ENCODE measurements around the gene NDUFV3. TPM values are rescaled to one million over a fixed set of nuclear protein-coding genes. Genes with fewer than 3 reads are reported as not detected.
A peak's percentile ranks its signal among the peaks of the same experiment; 100 is the strongest.
"Not testable (repeated sequence)": the region's sequence is repeated elsewhere in the genome, so short reads cannot be mapped to it uniquely, and the experiment has no call there.

NDUFV3 gene
- total RNA-seq, 1 donor from 2014 or later: 25.3 TPM

DNA sequence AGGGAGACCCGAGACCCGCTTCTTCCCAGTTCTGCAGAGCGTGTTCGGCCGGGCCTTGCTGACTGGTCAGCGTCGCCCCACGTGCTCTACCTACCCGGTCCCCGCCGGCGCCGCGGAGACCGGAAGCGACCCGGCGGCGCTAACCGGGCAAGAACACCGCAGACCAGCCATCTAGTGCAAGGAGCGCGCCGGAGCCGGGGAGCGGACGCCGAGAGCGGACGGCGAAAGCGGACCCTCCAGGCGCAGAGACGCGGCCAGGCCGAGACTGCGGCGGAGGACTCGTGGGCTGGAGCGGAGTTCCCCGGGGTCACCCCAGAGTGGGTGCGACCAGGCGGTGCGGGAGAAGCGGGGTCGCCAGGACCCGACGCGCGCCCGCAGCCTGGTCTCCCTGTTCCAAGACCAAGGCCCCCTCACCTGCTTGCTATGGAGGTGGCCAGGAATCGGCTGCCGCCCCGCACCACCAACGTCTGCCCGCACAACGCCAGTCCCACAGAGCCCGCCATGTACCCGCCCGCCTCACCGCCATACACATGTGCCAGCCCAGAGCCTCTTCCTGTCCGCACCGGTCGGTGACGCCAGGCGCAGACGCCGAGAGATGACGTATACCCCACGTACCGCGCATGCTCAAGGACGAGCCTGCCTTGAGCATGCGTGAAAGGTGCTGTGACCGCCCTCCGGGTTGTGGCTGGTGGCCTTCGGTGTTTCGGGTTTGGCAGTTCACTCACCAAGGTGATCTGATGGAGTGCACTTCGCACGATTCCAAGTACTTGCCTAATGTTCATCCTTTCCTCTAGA, 13.9 kb upstream of the NDUFV3 start, which contains the start of gene WDR4:
Gene WDR4, minus strand, starts transcription at position 547 of the 795 bp plus-strand sequence. Its CDS starts 44 bp downstream, at position 503.
- FAIRE-seq (no peak), DNase-seq (ENCODE audit: low spot score in 2 of 2) (peak; percentile 97 to 98)

DNA sequence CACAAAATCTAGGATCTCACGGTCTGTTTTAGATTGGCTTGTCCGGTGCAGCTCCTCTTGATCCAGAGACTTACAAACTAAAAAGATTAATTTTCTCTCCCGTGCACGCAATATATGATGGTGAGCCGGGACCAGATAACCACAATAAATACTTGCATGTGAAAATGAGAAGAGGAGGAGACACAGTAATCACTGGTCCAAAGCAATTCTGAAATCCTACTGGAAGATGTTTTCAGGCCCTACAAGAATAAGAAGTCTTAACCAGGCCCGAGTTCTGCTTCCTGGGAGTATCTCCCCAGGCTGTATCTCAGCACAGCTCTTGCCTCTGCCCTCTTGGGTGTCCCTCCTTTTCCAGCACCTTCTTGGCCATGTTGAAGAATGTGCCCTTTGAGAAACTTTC, 12.8 kb upstream of the NDUFV3 start:
- no peak for DNase-seq (ENCODE audit: low spot score in 2 of 2)
- FAIRE-seq: no peak

DNA sequence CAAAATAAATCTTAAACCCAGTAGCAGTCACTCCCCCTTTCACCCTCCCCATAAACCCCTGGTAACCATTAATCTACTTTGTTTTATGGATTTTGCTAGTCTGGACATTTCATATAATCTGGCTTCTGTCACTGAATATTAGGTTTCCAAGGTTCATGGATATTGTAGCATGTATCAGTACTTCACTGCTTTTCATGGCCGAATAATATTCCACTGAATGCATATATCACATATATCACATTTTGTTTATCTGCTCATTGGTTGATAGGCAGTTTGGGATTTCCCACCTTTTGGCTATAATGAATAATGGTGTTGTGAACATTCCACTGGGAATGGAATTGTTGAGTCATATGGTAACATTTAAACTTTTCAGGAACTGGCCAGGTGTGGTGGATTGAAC, 9.2 kb upstream of the NDUFV3 start:
- DNase-seq (ENCODE audit: low spot score in 2 of 2) (no peak), FAIRE-seq (no peak)

DNA sequence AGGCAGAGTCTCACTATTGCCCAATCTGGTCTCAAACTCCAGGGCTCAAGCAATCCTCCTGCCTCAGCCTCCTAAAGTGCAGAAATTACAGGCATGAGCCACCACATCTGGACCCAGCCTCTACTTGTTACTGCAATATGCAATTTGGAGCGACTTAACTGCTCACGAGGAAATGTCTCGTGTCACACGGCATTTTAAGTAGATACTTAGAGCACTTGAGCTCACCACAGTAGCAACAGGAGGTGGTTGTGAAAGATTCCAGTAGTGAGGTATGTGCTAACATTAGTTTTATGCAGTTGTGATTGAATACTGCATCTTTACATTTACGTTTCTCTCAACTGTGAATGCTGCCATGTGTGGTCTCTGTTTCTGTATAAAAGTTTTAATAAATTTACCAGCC, 5.8 kb upstream of the NDUFV3 start:
- FAIRE-seq (no peak), DNase-seq (ENCODE audit: low spot score in 2 of 2) (no peak)

DNA sequence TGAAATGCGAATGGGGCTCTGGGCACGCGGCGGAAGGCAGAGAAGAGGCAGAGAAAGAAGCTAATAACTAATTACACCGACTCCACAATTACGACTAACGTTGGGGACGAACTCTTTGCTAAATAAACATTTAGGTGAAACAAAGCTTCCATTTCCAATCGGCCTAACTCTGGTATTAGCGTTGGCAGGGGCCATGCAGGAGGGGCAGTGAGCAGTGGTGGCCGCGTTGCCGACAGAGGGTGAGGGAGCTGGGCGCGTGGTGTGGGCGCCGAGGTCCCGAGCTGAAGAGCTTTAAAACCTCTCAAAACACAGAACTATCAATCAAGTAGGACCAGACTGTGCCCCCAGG, 553 bp upstream of the NDUFV3 start:
- DNase-seq (ENCODE audit: low spot score in 2 of 2) (no peak), FAIRE-seq (no peak)

DNA sequence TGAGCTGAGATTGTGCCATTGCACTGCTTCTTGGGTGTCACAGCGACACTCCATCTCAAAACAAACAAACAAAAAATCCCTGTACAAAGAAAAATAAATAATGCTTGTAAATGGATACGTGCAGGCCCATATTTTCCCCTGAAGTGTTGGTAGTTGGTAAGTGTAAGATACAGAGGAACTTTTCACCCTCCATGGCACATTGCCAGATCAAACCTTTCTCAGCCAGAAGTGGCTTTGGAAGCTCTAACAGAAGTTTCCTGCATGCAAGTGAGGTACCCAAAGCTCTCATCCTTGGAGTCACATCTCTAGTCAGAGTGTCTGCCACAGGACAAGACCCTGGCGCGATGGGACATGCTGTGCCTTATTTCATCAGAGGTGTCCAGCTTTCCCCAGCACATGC, 7.3 kb downstream of the NDUFV3 start:
- no peak for DNase-seq (ENCODE audit: low spot score in 2 of 2)
- FAIRE-seq: no peak

DNA sequence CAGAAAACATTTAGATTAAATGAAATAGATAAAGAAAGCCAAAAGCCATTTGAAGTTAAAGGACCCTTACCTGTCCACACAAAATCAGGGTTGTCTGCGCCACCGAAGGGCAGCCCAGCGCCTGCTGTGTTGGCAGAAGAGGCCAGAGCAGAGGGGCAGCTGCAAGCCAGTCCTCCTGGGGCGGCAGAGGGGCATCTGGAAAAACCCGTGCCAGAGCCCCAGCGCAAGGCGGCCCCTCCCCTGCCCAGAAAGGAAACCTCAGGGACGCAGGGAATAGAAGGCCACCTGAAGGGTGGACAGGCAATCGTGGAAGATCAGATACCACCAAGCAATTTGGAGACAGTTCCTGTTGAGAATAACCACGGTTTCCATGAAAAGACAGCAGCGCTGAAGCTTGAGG, 10.7 kb downstream of the NDUFV3 start:
- DNase-seq (ENCODE audit: low spot score in 2 of 2) (no peak), FAIRE-seq (no peak)

DNA sequence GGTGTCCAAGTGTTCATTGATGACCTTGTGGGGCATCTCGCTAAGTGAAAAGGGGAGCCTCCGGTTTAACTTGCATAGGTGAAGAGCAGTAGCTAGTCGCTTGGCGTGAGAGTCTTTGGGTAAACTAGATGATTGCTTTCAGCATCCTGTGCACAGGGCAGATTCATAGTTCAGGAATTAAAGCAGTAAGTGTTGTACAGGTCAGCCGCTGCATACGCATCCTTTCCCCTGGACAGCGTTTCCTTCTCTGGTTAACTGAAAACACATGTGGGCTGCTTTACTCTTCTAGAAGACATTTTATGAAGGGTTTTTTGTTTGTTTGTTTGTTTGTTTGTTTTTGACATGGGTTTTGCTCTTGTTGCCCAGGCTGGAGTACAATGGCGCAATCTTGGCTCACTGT, 12.1 kb downstream of the NDUFV3 start:
- FAIRE-seq: no peak

DNA sequence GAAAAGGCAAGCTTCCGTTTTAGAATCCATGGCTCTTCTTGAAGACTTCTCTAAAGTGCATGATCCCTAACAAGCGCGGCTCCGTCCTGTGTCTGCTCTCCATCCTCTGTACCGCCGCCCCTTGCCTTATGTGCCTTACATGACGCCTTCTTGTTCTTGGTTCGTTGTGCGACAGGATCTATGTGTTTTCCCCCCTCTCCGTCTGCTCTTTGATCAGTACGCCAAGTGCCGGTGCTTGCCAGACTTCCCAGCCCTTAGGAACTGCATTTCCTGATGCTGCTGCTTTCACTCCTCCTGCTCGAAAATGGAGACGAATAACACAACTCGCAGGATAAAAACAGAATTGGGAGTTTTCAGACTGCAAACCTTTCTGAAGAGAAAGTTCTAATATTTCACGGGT, 13.1 kb downstream of the NDUFV3 start:
- FAIRE-seq (no peak), DNase-seq (ENCODE audit: low spot score in 2 of 2) (no peak)

More for the DNA sequence above, 12.1 kb downstream of the NDUFV3 start:
- no peak for DNase-seq (ENCODE audit: low spot score in 2 of 2)

DNA sequence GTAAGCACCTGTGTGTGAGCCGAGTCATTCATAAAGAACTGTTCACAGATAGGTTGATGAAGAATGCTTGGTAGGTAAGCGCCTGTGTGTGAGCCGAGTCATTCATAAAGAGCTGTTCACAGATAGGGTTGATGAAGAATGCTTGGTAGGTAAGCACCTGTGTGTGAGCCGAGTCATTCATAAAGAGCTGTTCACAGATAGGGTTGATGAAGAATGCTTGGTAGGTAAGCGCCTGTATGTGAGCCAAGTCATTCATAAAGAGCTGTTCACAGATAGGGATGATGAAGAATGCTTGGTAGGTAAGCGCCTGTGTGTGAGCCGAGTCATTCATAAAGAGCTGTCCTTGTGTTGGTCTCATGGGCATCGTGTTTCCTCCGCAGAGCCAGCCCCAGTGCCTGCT, 15.4 kb downstream of the NDUFV3 start:
- DNase-seq (ENCODE audit: low spot score in 2 of 2); FAIRE-seq: not testable (repeated sequence)

DNA sequence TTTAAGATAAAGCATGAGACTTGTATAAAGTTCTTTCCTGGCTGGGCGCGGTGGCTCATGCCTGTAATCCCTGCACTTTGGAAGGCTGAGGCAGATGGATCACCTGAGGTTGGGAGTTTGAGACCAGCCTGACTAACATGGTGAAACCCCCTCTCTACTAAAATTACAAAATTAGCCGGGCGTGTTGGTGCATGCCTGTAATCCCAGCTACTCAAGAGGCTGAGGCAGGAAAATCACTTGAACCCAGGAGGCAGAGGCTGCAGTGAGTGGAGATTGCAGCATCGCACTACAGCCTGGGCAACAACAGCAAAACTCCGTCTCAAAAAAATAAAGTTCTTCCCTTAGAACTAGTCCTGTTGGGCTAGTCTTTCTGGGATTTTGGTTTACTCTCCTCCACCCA, 18.8 kb downstream of the NDUFV3 start:
- not testable (repeated sequence) for DNase-seq (ENCODE audit: low spot score in 2 of 2); FAIRE-seq

DNA sequence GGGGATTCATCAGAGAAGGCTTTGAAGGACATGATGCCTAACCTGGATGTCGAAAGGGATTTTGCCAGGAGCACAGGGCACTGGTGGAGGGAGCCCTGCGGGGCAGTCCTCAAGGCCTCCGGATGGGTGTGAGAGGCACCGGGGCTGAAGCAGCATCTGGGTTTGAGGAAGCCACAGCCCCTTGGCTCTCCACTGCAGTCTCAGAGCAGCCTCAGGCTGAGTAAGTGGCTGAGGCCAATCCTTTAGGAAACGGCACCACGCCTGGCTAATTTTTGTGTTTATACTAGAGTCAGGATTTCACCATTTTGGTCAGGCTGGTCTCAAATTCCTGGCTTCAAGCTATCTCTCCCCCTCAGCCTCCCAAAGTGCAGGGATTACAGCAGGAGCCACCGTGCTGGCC, 20.4 kb downstream of the NDUFV3 start:
- DNase-seq (ENCODE audit: low spot score in 2 of 2) (no peak), FAIRE-seq (no peak)

DNA sequence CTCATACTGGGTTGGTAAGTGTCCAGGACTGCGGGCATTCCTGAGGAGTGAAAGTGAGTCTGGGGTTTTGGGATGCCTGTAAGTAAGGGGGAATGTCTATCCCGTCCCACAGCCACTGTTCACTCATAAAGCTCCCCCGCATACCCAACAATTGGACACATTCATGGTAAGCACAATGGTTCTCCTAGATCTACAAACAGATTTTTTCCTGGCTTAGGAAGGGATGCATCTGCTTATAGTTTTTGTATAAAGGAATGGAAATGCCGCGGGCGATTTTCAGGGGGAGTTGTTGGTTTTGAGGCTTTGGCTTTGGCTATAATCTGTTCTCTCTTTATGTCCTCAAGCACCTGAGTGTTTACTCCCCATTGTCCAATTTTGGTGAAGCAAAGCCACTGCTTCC, 25.2 kb downstream of the NDUFV3 start:
- FAIRE-seq: no peak

DNA sequence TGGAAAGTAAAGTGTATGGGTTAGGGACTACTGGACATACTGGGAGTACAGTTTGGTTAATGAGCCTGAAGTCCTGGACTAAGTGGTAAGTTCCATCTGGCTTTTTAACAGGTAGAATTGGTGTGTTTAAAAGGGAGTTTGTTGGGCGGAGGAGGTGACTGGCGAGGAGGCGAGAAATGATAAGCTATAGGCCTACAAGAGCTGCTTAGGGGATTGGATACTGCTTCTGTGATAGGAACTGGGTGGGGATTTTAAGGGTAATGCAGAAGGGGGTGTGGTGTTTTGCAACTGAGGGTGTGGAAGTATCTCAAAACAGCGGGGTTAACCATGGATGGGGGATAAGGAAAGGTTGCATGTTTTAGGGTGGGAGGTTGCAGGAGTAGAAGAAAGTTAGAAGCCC, 28.8 kb downstream of the NDUFV3 start:
- DNase-seq (ENCODE audit: low spot score in 2 of 2) (no peak), FAIRE-seq (no peak)

More for the DNA sequence above, 25.2 kb downstream of the NDUFV3 start:
- no peak for DNase-seq (ENCODE audit: low spot score in 2 of 2)

DNA sequence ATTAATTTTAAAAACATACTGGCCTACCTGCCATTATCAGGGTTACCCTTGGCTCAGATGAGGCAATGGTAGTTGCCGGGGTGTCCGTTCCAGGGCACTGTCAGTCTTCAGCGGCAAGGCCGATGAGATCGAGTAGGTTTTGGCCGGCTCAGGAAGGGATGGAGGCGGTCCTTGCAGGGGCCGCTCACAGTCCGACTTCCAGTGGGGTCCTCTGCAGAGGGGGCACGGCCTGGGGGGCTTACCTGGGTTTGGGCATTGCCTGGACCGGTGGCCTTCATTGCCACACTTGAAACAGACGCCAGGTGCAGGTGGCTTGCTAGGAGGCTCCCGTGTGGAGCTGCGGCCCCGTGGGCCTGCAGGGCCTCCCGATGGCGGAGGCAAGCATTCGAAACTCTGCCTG, 29.8 kb downstream of the NDUFV3 start:
- FAIRE-seq (no peak), DNase-seq (ENCODE audit: low spot score in 2 of 2) (no peak)

DNA sequence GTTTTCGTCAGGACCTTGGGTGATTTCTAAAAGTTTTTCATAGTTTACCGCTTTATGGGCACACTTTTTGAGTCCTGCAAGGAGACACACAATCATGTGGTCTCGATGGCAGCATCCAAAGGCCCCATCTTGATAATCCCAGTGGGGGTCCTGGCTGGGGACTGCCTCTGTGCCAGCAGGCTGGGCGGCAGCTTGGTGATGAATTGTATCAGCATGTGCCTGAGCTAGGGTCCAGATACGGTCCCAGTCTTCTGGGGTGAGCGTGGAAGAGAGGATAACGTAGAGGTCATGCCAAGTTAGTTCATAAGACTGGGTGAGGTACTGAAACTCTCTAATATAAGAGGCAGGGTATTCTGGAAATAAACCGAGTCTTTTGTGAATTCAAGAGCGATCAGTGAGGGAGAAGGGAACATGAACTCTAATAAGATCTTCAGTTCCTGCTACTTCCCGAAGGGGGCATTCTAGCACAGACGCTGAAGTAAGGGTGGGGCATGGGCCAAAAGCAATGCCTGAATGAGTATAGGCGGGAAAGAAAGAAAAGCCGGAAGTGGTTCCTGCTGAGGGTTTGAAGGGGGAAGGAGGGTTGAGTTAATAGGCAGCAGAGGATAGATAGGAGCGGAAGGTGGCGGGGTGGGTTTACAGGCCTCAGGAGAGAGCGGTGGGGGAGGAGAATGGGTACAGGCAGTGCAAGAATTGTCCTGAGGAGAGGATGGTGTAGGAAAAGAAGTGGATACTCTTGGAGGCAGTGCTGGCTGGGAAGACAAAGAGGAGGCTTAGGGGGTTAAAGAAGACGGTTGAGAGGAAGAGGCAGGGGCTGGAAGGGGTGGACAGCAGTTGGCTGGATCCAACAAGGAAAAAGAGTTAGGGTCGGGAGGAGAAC, 30.7 kb downstream of the NDUFV3 start:
- peak; percentile 46 to 76 for DNase-seq (ENCODE audit: low spot score in 2 of 2)
- FAIRE-seq: no peak

DNA sequence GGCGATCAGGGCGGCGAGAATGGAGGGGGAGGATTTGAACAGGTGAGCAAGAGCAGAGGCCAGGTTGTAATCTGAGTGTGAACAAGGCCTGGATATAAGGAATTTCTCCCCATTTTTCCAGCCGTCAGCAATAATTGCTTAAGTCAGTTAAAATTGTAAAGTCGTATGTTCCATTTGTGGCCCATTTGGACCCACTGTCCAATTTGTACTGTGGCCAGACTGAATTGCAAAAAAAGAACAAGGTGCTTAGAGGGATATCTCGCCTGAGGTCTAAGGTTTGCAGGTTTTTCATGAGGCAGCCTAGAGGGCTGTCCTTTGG, 31.3 kb downstream of the NDUFV3 start:
- FAIRE-seq: no peak

DNA sequence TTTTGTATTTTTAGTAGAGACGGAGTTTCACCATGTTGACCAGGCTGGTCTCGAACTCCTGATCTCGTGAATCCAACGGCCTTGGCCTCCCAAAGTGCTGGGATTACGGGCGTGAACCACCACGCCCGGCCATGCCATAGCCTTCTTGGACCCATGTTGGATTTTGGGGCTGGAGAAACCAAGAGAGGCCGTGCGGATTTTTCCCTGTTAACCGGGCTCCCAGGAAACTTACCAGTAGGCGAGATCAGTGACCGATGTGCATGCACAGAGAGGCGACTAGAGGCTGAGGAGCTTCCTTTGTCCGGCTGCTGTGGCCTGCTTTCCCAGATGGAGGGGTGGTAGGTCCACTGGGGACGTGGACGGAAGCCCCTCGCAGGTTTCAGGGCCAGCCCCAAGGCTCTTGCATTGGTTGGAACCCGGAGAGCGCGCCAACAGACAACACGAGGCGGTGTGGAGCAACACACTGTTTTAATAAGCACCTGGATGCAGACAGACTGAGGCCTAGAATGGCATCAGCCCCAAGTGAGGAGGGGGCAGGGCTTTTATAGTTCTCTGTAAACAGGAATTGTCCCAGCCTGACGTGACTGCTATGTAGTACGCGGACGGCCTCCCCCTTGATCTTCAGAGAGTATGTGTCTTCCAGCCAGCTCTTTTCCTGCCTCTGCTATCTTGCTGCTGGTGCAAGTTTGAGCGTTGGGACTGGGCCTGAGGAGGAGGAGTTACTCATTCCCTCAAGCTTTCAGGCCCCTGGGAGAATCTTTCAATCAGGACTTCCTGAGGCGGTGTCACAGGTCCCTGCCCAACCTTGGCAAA, 32.2 kb downstream of the NDUFV3 start, which contains the start of gene ERVH48-1:
Gene ERVH48-1, minus strand, starts transcription at position 517 of the 813 bp plus-strand sequence. CDS start 6,624 bp downstream, outside the sequence.
- DNase-seq (ENCODE audit: low spot score in 2 of 2) (no peak), FAIRE-seq (no peak)

More for the DNA sequence above, 31.3 kb downstream of the NDUFV3 start:
- DNase-seq (ENCODE audit: low spot score in 2 of 2): no peak

DNA sequence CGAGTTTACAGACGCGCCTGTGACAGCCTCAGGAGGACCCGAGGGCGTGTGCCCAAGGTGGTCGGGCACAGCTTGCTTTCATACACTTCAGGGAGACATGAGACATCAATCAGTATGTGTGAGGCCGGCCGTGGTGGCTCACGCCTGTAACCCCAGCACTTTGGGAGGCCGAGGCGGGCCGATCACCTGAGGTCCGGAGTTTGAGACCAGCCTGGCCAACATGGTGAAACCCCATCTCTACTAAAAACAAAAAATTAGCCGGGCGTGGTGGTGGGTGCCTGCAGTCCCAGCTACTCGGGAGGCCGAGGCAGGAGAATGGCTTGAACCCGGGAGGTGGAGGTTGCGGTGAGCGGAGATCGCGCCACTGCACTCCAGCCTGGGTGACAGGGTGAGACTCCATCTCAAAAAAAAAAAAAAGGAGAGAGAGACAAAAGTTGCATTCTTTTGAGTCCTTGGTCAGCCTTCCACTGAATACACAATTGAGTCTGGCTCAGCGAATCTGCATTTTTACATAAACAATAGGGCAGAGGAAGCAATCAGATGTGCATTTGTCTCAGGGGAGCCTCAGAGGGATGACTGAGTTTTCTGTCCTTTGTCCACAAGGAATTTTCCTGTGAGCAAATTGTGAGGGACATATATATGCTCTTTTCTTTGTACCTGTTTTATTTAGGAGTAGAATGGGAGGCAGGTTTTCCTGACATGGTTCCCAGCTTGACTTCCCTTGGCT, 34.5 kb downstream of the NDUFV3 start:
- not testable (repeated sequence) for FAIRE-seq; DNase-seq (ENCODE audit: low spot score in 2 of 2)

DNA sequence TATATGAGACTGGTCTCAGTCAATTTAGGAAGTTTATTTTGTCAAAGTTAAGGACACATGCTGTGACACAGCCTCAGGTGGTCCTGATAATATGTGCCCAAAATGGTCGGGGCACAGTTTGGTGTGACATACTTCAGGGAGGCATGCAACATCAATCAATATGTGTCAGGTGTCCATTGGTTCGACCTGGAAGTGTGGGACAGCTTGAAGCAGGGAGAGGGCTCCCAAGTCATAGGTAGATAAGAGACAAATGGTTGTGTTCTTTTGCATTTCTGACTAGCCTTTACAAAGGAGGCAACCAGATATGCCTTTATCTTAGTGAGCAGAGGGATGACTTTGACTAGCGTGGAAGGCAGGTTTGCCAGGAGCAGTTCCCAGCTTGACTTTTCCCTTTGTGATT, 36.9 kb downstream of the NDUFV3 start:
- FAIRE-seq (no peak), DNase-seq (ENCODE audit: low spot score in 2 of 2) (no peak)
